NCI-H1417 (cell line): ENCODE data around the gene CALU.

Experiments used
- DNase-seq, 3 experiments: peaks; one replicate each; lab custom pipeline; 2025; lab: John Stamatoyannopoulos, UW

CALU gene

DNA sequence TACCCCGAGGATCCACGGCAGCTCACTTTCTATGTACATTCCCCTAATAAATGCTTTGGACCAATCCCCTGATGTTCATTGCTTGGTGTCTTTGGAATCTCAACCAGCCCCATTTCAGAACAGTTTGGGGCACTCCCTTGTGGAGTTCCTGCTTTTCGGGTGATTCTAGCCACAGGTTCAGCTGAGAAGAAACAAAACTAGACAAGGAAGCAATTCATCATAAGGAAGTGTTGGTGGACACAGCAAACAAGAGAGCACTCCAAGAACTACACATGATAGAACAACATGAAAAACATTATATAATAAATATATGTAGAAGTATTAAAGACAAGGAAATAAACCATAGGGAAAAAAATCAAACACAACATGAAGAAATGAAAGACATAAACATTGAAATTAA lies 46.6 kb downstream of the CALU start:
- no peak for DNase-seq

DNA sequence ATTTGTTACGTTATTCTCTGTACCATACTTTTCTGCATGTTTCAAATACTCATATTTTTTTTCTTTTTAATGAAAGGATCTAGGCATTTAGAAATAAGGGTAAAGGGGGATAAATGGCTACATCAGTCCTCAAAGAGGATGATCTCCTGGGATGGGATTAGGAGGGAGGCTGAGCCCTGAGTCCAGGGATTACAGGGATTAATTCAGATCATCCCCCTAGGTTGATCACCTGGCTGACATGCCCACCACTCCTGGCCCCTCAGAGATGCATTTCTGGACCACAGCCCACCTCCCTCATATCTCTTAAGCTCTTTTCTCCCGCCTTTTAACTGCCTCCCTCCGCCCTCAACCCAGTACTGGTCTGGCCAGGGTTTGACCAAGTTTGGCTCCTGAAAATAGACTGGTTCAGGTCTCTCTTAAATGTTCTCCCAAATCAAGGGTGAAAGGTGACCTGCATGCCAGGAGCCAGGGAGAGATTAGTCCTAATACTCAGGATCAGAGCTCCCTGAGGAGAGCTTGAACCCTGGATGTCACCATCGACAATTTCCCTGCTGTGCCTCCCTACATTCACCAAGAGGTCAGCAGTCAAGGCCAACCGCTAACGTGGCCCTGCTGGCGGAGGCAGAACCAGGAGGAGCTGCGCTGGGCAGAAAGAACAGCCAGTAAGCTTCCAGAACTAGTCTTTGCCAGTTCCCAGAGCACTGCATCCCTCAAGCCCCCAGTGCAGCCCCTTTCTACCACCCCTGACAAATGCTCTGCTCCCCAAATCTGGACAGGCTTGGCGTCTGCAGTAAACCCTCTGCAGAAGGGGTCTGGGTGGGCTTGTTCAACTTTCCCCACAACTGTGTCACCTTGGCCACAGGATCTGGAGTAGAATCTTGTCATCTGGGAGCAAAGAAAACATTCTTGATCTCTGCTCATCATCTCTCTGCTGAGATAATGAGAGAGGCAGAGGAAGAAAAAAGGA lies 49.6 kb downstream of the CALU start:
- DNase-seq, result no peak

DNA sequence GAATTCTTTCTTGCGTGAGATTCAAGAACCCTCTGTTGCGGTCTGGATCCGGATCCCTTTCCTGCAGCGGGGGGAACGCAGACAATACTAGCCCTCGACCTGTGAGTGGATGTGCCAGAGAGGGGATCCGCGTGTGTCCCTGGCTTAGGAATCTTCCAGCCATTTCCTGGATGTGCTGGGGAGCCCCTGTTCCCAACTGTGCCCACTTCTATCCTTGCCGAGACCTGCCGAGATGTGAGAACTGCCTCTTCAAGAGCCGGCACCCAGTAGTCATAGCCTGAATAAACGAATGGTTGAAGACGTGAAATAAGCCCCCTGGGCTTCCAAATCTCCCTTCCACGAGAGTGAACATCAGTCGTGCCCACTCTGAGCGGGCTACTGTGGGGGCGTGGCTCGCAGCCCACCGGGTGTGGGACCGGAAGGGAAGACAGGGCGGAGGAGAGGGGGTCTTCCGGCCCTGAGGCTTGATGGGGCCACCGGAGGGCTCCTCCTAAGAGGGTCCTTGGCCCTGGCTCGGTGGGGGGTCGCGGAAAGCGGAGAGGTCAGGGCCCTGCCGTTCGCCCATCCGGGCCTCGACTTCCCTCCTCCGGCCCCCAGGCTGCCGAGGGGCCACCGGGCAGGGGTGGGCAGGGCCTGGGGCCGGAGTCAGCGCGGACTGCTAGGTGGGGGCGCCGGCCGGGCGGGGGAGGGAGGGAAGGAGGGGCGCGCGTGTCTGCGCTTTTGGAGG lies 51.3 kb downstream of the CALU start:
- no peak for DNase-seq

DNA sequence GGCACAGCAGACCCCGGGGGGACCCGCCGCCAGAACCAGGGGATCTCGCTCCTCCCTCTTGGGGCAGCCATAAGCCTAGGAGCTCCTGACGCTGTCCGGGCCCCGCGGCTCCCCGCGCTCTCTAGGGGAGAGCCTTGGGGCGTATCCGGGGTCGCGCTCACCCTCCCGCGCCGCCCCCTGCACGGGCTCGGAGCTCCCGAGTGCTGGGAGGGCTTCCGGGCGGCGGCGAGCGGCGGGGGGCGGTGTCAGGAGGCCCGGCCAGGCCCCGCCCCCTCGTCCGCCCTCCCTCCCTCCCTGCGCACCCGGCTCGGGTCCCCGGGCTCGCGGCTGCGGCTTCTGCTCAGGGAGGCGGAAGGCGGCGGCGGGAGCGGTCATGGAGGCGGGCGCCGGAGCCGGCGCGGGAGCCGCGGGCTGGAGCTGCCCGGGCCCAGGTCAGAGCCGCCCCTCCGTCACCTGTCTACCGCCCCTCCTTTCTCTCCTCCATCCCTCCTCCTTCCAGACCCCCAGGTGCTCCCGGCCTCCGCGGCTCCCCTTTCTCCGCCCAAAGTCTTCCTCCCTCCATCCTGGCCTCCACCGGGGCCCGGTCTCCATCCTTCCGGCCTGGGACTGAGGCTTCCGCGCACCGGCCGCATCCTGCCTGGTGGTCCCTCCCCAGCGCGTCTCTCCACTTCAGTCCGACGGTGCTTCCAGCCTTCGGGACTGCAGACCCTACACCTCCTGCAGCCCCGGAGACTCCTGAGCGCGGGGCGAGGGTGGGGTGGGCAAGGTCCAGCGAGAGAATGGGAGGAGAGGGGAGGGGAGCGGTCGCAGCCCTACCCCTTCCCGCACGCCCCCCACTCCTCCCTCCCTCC lies 52.2 kb downstream of the CALU start, which contains the start of gene CCDC136:
Gene CCDC136 (plus strand): TSS at position 848 of the 851 bp plus-strand sequence. CDS start 444 bp downstream, outside the sequence.
- DNase-seq, result peak; percentile 65 to 84 (median 82)

DNA sequence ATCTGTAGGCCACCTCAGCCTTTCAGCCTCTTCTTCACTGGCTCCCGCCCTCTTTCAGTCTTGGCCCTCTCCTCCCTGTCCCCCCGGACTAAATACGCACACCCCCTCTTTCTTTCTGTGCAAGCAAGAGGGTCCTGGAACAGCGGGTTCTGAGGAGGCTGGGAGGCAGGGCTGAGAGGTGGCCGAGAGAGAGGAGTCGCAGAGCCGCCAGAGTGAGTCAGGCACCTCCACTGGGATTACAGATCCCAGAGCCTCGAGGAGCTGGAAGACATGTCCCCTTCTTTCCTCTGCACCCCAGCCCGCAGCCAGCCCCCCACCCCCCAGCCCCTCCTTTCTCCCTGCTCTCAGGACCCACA lies 52.8 kb downstream of the CALU start:
- DNase-seq, result peak in 1 of 3 experiments; percentile 61

DNA sequence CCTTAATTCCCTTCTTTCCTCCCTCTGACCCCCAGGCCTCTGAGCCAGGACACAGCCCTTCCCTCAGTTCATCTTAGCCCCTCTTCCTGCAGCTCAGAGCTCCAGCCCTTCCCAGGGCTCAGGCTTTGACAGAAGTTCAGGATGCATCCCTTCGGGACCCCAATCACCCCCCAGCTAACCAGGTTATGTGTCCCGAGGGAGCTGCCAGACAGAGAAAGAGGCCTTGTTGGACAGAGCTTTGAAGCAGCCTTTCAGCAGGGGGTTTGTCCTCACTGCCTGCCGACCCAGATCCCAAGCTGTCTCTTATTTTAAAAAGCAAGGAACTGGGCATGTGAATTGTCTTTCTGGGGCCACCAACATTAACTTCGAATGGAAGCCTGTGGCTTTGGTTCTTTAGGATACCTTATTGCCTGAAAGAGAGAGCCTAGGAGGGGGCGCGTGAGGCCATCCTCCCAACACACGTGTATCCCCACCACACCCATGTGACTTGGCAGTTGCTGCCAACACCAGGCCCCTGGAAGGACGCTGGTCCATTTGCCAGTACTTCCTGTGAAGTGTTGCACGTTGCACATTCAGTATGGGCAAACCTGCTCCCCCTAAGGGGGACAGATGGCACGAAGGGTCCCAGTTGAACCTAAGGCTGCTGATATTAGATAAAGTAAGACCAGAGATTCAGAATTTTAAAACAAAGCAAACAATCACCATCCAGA lies 53.5 kb downstream of the CALU start:
- peak in 1 of 3 experiments; percentile 20 for DNase-seq

DNA sequence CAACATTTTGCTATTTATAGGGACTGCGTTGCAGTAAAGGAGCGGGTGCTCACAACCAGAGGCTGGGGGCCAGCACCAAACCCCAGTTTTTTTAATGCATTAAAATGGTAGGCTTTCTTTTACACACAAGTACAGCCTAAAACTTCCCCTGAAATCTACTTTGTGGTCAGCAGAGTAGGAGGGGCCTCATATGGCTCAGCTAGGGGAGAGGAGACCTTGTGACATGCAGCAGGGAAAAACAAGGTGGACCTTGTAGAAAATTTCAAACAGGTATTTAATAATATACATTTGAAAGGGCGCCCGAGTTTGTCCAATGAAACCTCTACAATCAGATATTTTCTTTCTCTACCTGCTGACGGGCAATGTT lies 54.0 kb downstream of the CALU start:
- DNase-seq, result no peak

DNA sequence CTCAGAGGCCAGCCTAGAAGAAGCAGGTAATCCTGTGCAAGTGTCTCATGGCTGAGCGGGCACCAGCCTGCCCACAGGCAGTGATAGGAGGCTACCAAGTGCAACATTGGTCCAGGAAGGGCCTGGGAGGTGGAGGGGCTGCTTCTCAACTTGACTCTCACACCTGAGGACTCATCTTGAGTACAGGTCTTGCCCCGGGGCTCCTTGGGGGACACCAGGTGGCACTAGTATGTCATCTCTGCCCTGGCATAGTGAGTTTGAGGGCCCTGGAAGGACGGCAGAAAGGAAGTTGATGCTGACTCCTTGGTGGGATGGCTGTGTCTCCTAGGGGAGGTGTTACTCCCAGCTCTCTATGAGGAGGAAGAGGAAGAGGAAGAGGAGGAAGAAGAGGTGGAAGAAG lies 54.9 kb downstream of the CALU start:
- DNase-seq, result peak in 2 of 3 experiments; percentile 11 to 47

DNA sequence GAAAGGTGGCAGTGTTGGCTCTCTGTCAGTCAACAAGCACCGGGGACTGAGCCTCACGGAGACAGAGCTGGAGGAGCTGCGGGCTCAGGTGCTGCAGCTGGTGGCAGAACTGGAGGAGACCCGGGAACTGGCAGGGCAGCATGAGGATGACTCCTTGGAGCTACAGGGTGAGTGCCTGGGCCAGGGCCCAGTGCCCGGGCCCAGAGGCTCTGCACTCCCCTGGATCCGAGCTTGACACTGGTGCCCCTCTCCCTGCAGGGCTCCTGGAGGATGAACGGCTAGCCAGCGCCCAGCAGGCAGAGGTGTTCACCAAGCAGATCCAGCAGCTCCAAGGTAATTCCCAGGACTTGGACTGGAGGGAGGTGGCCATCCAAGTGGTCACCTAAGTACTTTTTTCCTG lies 55.3 kb downstream of the CALU start:
- DNase-seq, result no peak

DNA sequence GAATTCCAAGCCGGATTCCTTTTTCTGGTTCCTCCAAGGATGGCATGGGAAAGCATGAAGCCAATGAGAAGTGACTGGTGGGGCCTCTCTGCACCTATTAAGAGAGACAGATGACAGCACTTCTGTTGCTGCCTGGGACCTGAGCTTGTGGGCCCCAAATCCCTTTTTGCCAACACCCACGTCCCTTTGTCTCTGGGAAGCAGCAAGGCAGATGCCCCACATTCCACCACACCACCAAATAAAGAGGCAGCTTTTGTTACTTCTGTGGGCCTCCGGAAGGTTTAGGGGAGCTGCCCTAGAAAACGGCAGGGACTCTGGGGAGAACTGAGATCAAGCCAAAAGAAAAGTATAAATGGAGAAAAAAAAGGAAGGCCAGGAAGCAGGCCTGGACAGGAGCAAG lies 56.0 kb downstream of the CALU start:
- DNase-seq, result no peak

DNA sequence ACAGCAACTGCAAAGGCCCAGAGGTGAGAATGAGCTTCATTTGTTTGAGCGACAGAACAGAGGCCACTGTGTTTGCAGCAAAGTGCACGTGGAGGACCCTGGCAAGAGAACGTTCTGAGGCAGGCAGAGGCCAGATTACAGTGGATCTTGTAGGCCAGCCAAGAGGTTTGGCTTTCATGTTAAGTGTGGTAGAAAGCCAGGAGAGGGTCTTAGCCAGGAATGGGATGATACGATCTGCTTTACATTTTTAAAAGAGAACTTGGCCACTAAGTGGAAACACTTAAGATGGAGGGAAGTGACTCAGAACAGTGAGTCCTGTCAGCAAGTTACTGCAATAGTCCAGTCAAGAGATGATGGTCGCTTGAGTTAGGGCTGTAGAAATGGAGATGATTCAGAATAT lies 57.2 kb downstream of the CALU start:
- no peak for DNase-seq

DNA sequence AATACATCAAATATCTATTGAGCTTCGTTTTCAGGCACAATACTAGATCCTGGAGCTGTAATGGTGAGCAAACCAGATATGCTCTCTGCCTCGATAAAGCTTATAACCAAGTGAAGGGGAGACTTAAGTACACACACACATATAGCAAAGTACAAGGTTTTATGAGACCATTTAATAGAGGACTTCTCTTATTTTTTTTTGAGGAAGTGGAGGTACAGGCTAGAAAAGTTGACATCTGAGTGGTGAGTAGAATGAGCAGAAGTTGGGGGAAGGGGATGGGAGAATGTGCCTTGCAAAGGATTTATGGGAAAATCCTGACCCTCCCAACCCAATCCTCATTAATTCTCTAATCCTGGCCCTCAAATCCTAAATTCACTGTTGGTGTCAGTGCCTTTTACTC lies 60.3 kb downstream of the CALU start:
- no peak for DNase-seq

DNA sequence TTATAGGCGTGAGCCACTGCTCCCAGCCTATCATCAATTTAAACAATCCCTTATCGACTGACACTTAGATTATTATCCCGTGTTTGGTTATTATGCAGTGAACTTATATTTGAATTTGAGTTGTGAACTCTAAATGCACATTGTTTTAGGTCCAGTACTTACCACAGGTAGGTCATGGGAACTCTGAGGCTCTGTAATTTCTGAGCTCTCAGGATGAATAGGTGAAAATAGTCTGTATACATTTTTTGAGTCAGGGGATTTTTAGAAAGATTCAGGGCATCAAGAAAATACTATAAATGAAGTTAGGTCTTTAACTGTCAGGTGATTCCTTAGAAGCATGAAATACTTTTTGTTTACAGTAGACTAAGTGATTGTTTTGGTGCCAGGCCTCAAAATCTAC lies 61.4 kb downstream of the CALU start:
- DNase-seq, result no peak

DNA sequence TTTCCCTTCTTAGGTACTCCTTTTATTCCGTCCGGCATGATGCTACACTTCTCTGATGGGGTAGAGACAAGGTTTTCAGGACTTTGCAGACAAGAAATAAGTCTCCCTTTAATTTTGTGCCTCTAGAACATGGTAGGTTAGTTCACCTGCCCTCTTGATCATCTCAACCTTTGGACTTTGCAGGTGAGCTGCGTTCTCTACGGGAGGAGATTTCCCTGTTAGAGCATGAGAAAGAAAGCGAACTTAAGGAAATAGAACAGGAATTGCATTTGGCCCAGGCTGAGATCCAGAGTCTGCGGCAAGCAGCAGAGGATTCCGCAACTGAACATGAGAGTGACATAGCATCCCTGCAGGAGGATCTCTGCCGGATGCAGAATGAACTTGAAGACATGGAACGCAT lies 61.8 kb downstream of the CALU start:
- DNase-seq, result no peak

DNA sequence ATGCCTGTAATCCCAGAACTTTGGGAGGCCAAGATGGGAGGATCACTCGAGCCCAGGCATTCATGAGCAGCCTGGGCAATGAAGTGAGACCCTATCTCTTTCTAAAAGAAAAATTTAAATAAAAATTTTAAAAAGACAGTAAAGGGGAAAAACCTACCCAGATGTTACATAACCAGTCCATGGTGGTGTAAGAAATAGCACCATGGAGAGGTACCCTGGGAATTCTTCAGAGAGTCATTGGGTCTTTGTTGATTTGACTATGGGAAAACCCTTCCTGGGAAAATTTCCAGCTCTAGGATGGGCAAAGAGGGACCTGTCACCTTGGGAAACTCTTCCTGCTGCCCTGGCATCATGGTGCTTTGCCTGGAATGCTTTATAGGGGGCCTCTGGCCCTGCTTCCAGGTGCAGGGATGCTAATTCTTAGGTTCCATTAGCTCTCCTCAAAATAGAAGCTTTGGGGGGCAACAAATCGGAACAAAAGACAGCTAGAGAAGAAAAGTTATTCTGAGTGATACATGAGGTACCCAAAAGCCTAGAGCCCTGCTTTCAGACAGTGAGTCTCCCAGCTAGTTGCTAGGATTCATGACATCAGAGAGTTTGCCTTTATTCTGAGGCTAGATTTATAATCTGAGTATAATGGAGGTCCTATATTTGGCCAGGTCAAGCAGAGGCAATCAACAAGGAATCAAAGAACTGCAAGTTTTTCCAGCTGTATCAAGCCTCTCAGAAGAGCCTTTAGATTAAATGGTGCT lies 62.7 kb downstream of the CALU start:
- no peak for DNase-seq

DNA sequence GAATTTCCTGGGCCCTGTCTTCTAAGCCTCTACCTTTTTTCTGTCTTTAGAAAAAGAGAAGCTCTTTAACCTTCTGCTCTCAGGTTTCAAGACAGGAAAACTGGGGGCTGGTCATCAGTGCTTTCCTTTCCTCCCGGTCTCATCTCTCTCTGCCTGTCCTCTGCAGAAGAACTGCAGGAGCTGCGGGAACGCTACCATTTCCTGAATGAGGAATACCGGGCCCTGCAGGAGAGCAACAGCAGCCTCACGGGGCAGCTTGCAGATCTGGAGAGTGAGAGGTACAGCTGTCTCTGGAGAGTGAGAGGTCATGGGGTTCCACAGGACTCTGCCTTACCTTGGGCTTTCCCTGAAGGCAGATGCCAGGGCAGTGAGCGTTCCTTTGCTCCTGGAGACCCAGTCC lies 65.3 kb downstream of the CALU start:
- no peak for DNase-seq

DNA sequence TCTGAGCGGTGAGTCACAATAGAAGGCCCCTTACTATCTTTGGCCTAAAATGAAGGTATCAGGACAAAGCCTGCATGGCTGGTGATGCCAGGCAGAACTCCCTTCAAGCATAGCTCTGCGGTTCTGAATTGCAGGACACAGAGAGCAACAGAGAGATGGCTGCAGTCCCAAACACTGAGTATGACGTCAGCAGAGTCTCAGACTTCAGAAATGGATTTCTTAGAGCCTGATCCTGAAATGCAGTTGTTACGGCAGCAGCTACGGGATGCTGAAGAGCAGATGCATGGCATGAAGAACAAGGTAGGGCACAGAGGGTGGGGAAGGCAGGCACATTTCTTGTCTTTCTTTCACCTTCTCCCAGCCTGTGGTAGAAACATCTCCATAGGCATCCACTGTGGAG lies 66.1 kb downstream of the CALU start:
- DNase-seq, result no peak

DNA sequence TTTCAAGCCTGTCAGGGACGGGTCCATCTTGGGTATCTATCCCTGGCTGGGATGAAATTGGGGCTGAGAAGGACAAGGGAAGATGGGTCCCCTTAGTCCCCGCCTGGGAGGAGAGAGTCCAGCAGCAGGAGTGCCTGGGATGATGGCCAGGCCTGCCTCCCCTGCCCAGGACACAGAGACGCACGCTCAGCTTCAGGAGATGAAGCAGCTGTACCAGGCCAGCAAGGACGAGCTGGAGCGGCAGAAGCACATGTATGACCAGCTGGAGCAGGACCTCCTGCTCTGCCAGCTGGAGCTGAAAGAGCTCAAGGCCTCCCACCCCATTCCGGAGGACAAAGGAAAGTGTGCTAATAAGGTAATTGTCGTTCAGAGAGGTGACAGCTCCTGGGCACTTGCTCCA lies 68.0 kb downstream of the CALU start:
- DNase-seq, result peak in 1 of 3 experiments; percentile 56

DNA sequence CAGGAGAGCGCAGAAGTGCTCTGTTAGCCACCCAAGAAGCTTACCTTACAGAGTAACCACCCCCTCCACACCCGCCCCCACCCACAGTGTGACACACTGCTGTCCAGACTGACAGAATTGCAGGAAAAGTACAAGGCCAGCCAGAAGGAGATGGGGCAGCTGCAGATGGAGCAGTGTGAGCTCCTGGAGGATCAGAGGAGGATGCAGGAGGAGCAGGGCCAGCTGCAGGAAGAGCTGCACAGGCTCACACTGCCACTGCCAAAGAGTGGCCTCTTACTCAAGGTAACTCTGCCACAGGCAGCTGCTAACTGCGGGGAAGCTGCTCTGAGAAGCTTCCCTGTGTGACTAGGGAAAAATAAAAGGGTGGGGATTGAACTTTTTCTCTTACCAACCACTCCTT lies 70.2 kb downstream of the CALU start:
- no peak for DNase-seq

DNA sequence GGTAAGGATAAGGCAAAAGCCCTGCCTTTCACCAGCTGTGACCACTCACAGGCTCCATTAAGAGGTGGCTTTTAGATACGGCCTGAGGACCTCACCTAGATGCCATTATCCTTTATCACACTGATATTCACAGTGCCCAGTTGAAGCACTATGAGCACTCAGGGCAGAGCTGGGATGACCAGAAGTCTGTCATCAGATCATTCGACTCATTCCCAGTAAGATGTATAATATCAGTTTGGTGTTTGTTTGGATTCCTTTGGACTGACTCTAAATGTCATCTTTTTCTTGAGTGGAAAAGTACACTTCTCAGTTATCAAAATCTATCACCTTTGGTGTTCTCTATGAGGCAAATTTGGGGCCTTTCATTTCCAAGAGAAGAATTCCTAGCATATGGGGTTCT lies 71.3 kb downstream of the CALU start:
- no peak for DNase-seq

DNA sequence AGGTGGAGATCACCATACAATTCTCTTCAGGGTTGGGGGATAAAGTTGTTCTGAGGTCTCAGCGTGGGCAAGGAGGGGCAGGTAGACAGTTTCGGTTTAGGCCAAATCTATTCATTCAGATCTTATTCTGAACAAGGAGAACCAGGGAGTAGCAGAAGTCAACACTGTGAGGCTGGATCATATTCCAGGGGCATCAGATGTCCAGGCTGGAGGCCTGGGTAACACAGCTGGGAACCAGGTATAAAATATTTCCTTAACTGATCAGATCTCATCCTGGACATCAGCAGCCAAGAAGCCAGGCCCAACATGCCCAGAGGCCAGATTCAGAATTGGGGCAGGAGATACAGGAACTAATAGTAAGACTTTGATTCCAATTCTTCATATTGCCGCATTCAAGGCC lies 71.8 kb downstream of the CALU start:
- DNase-seq, result no peak
